Measurements from ENCODE around the gene LRRTM2.

- TF ChIP-seq CTCF (IDR thresholded peaks at IDR 0.05) (no peak), EP300 (IDR thresholded peaks at IDR 0.05) (no peak), POLR2A (IDR thresholded peaks at IDR 0.05) (no peak)
Observed at GRCh38 chr5:138918686-138919085, 43.6 kb upstream of the LRRTM2 start.

All from gastroesophageal sphincter (tissue), 3 donors.